ENCODE results near the gene FRZB. TPM values are rescaled to one million over a fixed set of nuclear protein-coding genes. Genes with fewer than 3 reads are reported as not detected.

Gene FRZB
- total and polyA plus RNA-seq, 10 donors = 9.5 to 55.1 (median 29.7) TPM

- 73 to 84% (median 80%) methylated on average over 4 of the region's 4 CpGs for WGBS, 5 donors
- intact Hi-C loops (cut with DNase I; ENCODE audit: low total_unique reads) = no loop called here
- Histone ChIP-seq H3K4me1 (peaks cover 5 to 26% (median 22%) of the 10 kb centered on the region in 6 donors), H3K9me3 (no peaks in the 10 kb centered on the region), H3K27me3 (replicated peaks in 1 of 7) (peaks cover 0 to 58% (median 22%) of the 10 kb centered on the region in 7 donors), H3K27ac (peak overlapping the region in 1 of 8 donors; percentile 80), H3K4me3 (peak overlapping the region in 6 of 8 donors; percentile 36 to 68 (median 42)), H3K36me3 (no peaks in the 10 kb centered on the region)
- TF ChIP-seq POLR2AphosphoS5 (IDR thresholded peaks at IDR 0.05) (no peak), POLR2A (IDR thresholded peaks at IDR 0.05) (no peak)
- TF ChIP-seq, protein P1, sequence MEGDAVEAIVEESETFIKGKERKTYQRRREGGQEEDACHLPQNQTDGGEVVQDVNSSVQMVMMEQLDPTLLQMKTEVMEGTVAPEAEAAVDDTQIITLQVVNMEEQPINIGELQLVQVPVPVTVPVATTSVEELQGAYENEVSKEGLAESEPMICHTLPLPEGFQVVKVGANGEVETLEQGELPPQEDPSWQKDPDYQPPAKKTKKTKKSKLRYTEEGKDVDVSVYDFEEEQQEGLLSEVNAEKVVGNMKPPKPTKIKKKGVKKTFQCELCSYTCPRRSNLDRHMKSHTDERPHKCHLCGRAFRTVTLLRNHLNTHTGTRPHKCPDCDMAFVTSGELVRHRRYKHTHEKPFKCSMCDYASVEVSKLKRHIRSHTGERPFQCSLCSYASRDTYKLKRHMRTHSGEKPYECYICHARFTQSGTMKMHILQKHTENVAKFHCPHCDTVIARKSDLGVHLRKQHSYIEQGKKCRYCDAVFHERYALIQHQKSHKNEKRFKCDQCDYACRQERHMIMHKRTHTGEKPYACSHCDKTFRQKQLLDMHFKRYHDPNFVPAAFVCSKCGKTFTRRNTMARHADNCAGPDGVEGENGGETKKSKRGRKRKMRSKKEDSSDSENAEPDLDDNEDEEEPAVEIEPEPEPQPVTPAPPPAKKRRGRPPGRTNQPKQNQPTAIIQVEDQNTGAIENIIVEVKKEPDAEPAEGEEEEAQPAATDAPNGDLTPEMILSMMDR (IDR thresholded peaks at IDR 0.05 in 8 of 11, conservative IDR thresholded peaks at IDR 0.05 in 3 of 11) = no peak
- DNase-seq = no peak
These were observed 1.4 kb downstream of the FRZB start for GRCh38 chr2:182864949-182865570.

DNA sequence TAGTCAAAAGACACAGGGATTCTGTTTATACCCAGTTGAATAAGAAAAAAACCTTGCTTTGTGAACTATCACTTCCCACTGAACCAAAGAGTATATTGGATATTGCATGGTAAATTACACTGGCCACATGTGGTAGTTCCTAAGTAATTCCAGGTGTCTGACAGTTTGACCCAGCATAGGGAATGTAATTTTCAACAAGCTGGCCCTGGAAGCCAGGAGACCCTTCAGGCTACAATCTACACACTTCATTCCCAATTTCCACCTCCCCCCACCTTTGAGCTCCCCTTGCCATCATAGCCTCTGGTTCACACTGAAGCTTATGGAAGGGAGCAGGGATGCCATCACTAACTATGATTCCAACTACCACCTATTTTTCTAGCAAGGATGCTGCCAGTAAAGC lies 2.8 kb downstream of the FRZB start:
- Histone ChIP-seq H3K4me1 (peaks cover 5 to 26% (median 22%) of the 10 kb centered on the region in 6 donors), H3K27me3 (replicated peaks in 1 of 7) (peaks cover 0 to 47% (median 22%) of the 10 kb centered on the region in 7 donors), H3K4me3 (peak overlapping the region in 1 of 8 donors; percentile 68), H3K9me3 (no peaks in the 10 kb centered on the region), H3K27ac (peak overlapping the region in 1 of 8 donors; percentile 52), H3K36me3 (no peaks in the 10 kb centered on the region)
- intact Hi-C loops (cut with DNase I; ENCODE audit: low total_unique reads) = no loop called here
- no peak for DNase-seq
- TF ChIP-seq, protein P1 (IDR thresholded peaks at IDR 0.05 in 8 of 11, conservative IDR thresholded peaks at IDR 0.05 in 3 of 11) = no peak
- no peak for TF ChIP-seq POLR2A (IDR thresholded peaks at IDR 0.05)
- TF ChIP-seq POLR2AphosphoS5 (IDR thresholded peaks at IDR 0.05) = no peak

DNA sequence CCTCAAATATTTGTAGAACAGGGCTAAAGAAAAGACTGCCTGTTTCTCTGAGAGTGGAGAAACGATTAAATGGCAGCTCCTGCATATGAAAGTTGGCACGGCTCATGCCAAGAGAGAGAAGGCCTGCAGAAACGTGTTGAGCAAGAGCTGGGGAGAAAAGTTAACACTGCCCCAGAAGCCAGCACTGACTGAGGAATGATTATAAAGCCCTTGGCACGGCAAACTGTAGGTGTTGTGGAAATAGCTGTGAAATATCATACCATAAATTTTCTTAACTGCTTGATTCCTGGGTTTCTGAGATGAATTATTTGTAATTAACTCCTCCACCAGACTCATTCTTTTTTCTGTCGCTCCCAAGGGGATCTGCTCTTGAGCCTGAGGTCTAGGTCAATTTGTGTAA lies 4.3 kb downstream of the FRZB start:
- Histone ChIP-seq H3K36me3 (no peaks in the 10 kb centered on the region), H3K27ac (peak overlapping the region in 4 of 8 donors; percentile 2 to 52 (median 18)), H3K27me3 (replicated peaks in 1 of 7) (peaks cover 0 to 37% (median 14%) of the 10 kb centered on the region in 7 donors), H3K9me3 (no peaks in the 10 kb centered on the region), H3K4me1 (peaks cover 3 to 13% (median 12%) of the 10 kb centered on the region in 6 donors), H3K4me3 (no peak overlapping the region)
- TF ChIP-seq POLR2AphosphoS5 (IDR thresholded peaks at IDR 0.05) = no peak
- no peak for TF ChIP-seq POLR2A (IDR thresholded peaks at IDR 0.05)
- TF ChIP-seq, protein P1 (IDR thresholded peaks at IDR 0.05 in 8 of 11, conservative IDR thresholded peaks at IDR 0.05 in 3 of 11) = no peak
- intact Hi-C loops (cut with DNase I; ENCODE audit: low total_unique reads) = no loop called here
- no peak for DNase-seq
- WGBS, 5 donors = 57 to 75% (median 70%) methylated on average over 5 of the region's 5 CpGs

DNA sequence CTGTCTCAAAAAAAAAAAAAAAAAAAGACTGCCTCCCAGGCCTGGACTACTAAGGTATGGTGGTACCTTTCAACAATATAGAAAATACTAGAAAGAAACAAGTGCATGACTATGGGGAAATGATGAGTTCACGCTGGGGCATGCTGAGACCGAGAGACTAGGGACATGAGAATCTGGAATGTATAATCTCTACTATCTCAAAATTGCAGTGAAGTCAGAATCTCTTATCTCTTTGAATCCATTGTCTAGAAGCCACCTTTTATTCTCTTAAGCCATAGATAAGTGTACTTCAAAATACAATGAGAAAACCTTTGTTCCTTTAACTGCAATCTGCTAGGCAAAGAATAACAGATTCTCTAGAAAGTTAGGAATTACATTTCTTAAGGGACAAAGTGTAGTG lies 5.6 kb downstream of the FRZB start:
- Histone ChIP-seq H3K9me3 (no peaks in the 10 kb centered on the region), H3K4me3 (no peak overlapping the region), H3K27ac (peak overlapping the region in 1 of 8 donors; percentile 39), H3K36me3 (no peaks in the 10 kb centered on the region), H3K4me1 (peaks cover 0 to 1% (median 0%) of the 10 kb centered on the region in 6 donors), H3K27me3 (replicated peaks in 1 of 7) (peaks cover 0 to 24% (median 2%) of the 10 kb centered on the region in 7 donors)
- no peak for TF ChIP-seq POLR2A (IDR thresholded peaks at IDR 0.05)
- TF ChIP-seq, protein P1 (IDR thresholded peaks at IDR 0.05 in 8 of 11, conservative IDR thresholded peaks at IDR 0.05 in 3 of 11) = no peak
- TF ChIP-seq POLR2AphosphoS5 (IDR thresholded peaks at IDR 0.05) = no peak
- DNase-seq = no peak
- 83 to 96% (median 94%) methylated on average over 2 of the region's 2 CpGs for WGBS, 5 donors
- intact Hi-C loops (cut with DNase I; ENCODE audit: low total_unique reads) = no loop called here

All from spleen (tissue), 11 donors.